Dendritic cell treated with granulocyte-macrophage colony-stimulating factor and Interleukin-4, amounts not matched to agents 40 ng/mL and 50 ng/mL, for 4 days (primary cell): ENCODE data around the gene YJEFN3.

Experiments used
- H3K27ac Mint-ChIP-seq: one replicate; pipeline ENCODE4 v1.8.0; 2022; ENCODE audit warnings: mild to moderate bottlenecking, mixed read lengths
- H3K27me3 Mint-ChIP-seq: one replicate; pipeline ENCODE4 v1.8.0; 2022; ENCODE audit warnings: mild to moderate bottlenecking, mixed read lengths
- H3K36me3 Mint-ChIP-seq: one replicate; pipeline ENCODE4 v1.8.0; 2022; ENCODE audit warnings: low read depth, mixed read lengths
- H3K4me1 Mint-ChIP-seq: one replicate; pipeline ENCODE4 v1.8.0; 2022; ENCODE audit warnings: low read depth, mixed read lengths
- H3K4me3 Mint-ChIP-seq: one replicate; pipeline ENCODE4 v1.8.0; 2022; ENCODE audit warnings: mild to moderate bottlenecking, moderate library complexity, mixed read lengths
- H3K9me3 Mint-ChIP-seq: one replicate; pipeline ENCODE4 v1.8.0; 2022; ENCODE audit warnings: mixed read lengths
- intact Hi-C: fragments of 100-400 bp; cut with micrococcal nuclease; formaldehyde crosslinking; loops from one replicate; pipeline ENCODE4 v1.15.0; 2022

The YJEFN3 gene

DNA sequence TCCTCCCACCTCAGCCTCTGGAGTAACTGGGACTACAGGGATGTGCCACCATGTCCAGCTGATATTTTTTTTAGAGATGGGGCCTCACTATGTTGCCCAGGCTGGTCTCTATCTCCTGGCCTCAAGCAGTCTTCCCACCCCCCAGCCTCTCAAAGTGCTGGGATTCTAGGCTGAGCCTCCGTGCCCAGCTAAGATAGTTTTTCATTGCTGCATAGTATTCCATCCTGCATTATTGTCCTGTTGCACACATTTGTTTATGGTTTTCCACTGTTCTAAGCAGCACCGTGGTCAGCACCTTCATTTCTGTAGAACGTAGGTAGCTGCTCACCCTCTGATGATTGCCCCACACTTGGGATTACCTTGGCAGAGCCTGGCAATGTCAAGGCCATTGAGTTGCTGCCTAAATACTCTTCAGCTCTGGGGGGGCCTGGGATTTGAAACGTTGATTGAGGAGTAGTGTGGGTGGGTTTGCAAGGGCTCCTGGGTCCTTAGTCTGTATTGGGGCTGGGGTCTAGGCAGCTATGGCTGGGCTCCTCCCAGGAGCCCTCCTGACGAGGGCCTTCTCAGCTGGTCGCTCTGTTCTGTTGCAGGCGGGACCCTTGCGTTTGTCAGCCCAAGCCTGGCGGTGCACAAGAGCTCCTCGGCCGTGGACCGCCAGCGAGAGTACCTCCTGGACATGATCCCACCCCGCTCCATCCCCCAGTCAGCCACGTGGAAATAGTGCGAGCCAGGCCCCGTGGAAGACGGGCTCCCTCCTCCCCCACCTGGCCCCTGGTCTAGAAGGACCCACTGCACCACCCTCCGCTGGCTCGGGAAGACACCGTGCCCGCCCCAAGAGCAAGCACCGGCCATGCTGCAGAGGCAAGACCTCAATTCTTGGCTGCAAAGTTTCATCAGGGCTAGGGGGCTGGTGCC, 23.7 kb upstream of the YJEFN3 start:
- Mint-ChIP-seq H3K9me3 (no peaks in the 10 kb centered on the region), H3K4me3 (no peak overlapping the region), H3K27ac (no peak overlapping the region), H3K36me3 (peaks cover 83% of the 10 kb centered on the region), H3K27me3 (no peaks in the 10 kb centered on the region), H3K4me1 (no peaks in the 10 kb centered on the region)
- intact Hi-C loops: no loop called here

- Mint-ChIP-seq H3K36me3 (peaks cover 75% of the 10 kb centered on the region), H3K27ac (no peak overlapping the region), H3K9me3 (no peaks in the 10 kb centered on the region), H3K4me1 (no peaks in the 10 kb centered on the region), H3K27me3 (no peaks in the 10 kb centered on the region), H3K4me3 (no peak overlapping the region)
- intact Hi-C loops: no loop called here
Observed at GRCh38 chr19:19505669-19506326, 22.9 kb upstream of the YJEFN3 start.

- intact Hi-C loops: no loop called here
- no peaks in the 10 kb centered on the region for H3K27me3 Mint-ChIP-seq
- no peak overlapping the region for H3K27ac Mint-ChIP-seq
- H3K4me1 Mint-ChIP-seq: no peaks in the 10 kb centered on the region
- no peak overlapping the region for H3K4me3 Mint-ChIP-seq
- H3K9me3 Mint-ChIP-seq: no peaks in the 10 kb centered on the region
- H3K36me3 Mint-ChIP-seq: peaks cover 67% of the 10 kb centered on the region
Observed at GRCh38 chr19:19506592-19506991, 22.1 kb upstream of the YJEFN3 start.

- H3K9me3 Mint-ChIP-seq: no peaks in the 10 kb centered on the region
- no peaks in the 10 kb centered on the region for H3K4me1 Mint-ChIP-seq
Observed at GRCh38 chr19:19507354-19507753, 21.4 kb upstream of the YJEFN3 start.

GRCh38 chr19:19508217-19508616, 20.5 kb upstream of the YJEFN3 start:
- Mint-ChIP-seq H3K4me3 (no peak overlapping the region), H3K27ac (no peak overlapping the region)
- intact Hi-C loops: no loop called here

More at GRCh38 chr19:19507354-19507753, 21.4 kb upstream of the YJEFN3 start:
- intact Hi-C loops: no loop called here
- Mint-ChIP-seq H3K4me3 (no peak overlapping the region), H3K36me3 (peaks cover 60% of the 10 kb centered on the region), H3K27ac (no peak overlapping the region), H3K27me3 (no peaks in the 10 kb centered on the region)

GRCh38 chr19:19510432-19510831, 18.3 kb upstream of the YJEFN3 start:
- intact Hi-C loops: no loop called here
- Mint-ChIP-seq H3K27ac (no peak overlapping the region), H3K4me3 (no peak overlapping the region), H3K27me3 (peaks cover 7% of the 10 kb centered on the region), H3K9me3 (peaks cover 10% of the 10 kb centered on the region), H3K4me1 (no peaks in the 10 kb centered on the region), H3K36me3 (peaks cover 38% of the 10 kb centered on the region)

More at GRCh38 chr19:19508217-19508616, 20.5 kb upstream of the YJEFN3 start:
- H3K9me3 Mint-ChIP-seq: no peaks in the 10 kb centered on the region
- H3K36me3 Mint-ChIP-seq: peaks cover 51% of the 10 kb centered on the region
- no peaks in the 10 kb centered on the region for H3K27me3 Mint-ChIP-seq
- H3K4me1 Mint-ChIP-seq: no peaks in the 10 kb centered on the region

DNA sequence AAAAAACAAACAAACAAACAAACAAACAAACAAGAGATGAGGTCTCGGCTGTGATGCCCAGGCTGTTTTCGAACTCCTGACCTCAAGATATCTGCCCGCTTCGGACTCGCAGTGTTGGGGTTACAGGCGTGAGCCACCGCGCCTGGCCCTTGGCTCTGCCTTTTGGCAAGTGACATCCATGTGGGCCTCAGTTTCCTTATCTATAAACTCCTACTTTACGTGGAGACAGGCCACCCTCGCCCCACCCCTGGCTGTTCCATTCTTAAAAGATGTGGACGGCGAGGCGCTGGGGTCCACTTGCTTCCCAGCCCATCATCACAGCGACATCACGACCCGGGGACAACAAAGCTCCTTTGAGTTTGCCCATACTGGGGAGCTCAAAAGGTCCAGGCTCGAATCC, 15.0 kb upstream of the YJEFN3 start:
- H3K27ac Mint-ChIP-seq: no peak overlapping the region
- peaks cover 5% of the 10 kb centered on the region for H3K4me1 Mint-ChIP-seq
- peaks cover 10% of the 10 kb centered on the region for H3K9me3 Mint-ChIP-seq
- H3K4me3 Mint-ChIP-seq: no peak overlapping the region
- H3K36me3 Mint-ChIP-seq: peaks cover 22% of the 10 kb centered on the region
- peaks cover 8% of the 10 kb centered on the region for H3K27me3 Mint-ChIP-seq
- intact Hi-C loops: no loop called here

DNA sequence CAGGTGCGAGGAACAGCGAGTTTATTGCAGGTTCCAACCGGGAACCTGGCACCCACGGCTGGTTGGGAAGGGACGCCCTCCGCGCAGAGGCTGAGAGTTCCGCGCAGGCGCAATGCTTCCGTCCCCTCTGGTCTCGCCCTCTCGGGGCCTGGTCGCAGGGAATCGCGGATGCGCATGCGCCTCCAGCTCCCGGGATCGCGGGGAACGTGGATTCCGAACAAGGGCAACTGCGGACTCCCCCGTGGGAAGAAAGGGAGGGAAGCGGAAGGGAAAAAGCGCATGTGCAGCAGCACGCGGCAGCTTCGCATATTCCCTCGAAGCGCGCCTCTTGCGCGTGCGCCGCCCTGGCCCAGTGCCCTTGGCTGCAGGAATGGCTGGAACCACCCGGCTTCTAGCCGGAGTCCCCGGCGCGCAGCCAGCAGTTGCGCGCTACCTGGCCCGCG, 14.5 kb upstream of the YJEFN3 start:
- peak overlapping the region; percentile 13 for H3K4me3 Mint-ChIP-seq
- peaks cover 10% of the 10 kb centered on the region for H3K9me3 Mint-ChIP-seq
- peaks cover 27% of the 10 kb centered on the region for H3K36me3 Mint-ChIP-seq
- H3K4me1 Mint-ChIP-seq: peaks cover 8% of the 10 kb centered on the region
- H3K27me3 Mint-ChIP-seq: peaks cover 8% of the 10 kb centered on the region
- no peak overlapping the region for H3K27ac Mint-ChIP-seq
- intact Hi-C loops: no loop called here

GRCh38 chr19:19514881-19515641, 13.7 kb upstream of the YJEFN3 start, which contains the start of gene TSSK6:
Gene TSSK6, minus strand, starts transcription at chr19:19515548. Its CDS starts 121 bp downstream, at chr19:19515427.
- Mint-ChIP-seq H3K27me3 (peaks cover 8% of the 10 kb centered on the region), H3K27ac (peak within 1 kb of the TSS; percentile 96), H3K36me3 (peaks cover 35% of the 10 kb centered on the region), H3K9me3 (peaks cover 10% of the 10 kb centered on the region), H3K4me1 (peaks cover 16% of the 10 kb centered on the region), H3K4me3 (peak within 1 kb of the TSS; percentile 90)
- intact Hi-C loops: no loop called here

DNA sequence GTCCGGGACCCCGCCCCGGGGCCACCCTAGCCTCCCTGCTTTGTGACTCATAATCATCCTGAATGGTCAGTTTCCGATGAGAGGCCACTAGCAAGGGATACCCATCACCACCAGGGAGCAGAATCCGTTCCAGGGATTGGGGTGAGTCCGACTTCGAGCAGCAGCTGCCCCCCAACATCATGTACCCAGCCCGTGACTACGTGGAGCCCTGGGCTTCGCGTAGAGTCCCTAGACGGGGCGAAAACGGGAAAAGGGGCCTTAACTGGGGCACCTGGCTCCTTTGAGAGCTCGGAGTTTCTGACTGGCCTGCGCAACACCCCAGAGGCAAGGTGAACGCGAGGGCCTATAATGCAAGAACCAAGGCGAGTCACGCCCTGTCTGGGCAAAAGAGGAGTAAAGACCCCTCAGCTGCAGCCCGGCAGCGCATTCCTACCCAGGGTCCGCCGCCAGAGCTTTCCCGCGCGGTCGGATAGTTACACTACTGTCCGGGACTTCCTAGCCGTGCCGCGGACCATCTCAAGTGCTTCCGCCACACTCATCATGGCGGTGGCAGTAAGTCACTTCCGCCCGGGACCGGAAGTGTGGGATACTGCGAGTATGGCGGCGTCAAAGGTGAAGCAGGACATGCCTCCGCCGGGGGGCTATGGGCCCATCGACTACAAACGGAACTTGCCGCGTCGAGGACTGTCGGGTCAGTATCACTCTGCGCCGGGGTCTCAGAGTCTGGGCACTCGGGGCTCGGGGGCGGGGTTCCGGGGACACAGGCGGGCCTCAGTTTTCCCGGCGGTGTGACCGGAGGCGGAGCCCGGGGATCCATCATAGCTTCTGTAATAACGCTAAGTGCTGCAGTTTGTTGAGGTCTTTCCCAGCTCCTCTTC, 12.8 kb upstream of the YJEFN3 start, which contains the start of gene NDUFA13:
NDUFA13 (plus strand) TSS at position 584 of the 878 bp plus-strand sequence; CDS start at position 598, 14 bp downstream.
- peaks cover 10% of the 10 kb centered on the region for H3K9me3 Mint-ChIP-seq
- H3K4me1 Mint-ChIP-seq: peaks cover 24% of the 10 kb centered on the region
- peak within 1 kb of the TSS; percentile 90 for H3K4me3 Mint-ChIP-seq
- H3K36me3 Mint-ChIP-seq: peaks cover 43% of the 10 kb centered on the region
- H3K27ac Mint-ChIP-seq: peak within 1 kb of the TSS; percentile 96
- intact Hi-C loops: no loop called here
- peaks cover 8% of the 10 kb centered on the region for H3K27me3 Mint-ChIP-seq

DNA sequence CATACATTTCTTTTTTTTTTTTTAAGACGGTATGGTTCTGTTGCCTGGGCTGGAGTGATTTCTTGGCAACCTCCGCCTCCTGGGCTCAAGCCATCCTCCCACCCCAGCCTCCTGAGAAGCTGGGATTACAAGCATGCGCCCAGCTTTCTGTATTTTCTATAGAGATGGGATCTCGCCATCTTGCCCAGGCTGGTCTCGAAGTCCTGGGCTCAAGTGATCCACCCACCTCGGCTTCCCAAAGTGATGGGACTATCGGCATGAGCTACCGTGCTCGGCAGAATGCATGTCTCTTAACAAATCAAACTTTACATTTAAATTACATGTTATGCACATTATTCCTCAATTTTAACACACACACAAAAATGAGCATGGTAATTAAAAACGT, 11.5 kb upstream of the YJEFN3 start:
- H3K27me3 Mint-ChIP-seq: peaks cover 8% of the 10 kb centered on the region
- H3K4me3 Mint-ChIP-seq: peak overlapping the region; percentile 17
- peaks cover 26% of the 10 kb centered on the region for H3K4me1 Mint-ChIP-seq
- peaks cover 54% of the 10 kb centered on the region for H3K36me3 Mint-ChIP-seq
- no peak overlapping the region for H3K27ac Mint-ChIP-seq
- intact Hi-C loops: no loop called here
- H3K9me3 Mint-ChIP-seq: peaks cover 10% of the 10 kb centered on the region

- Mint-ChIP-seq H3K4me1 (peaks cover 26% of the 10 kb centered on the region), H3K27me3 (no peaks in the 10 kb centered on the region), H3K4me3 (no peak overlapping the region), H3K9me3 (no peaks in the 10 kb centered on the region), H3K36me3 (peaks cover 69% of the 10 kb centered on the region), H3K27ac (no peak overlapping the region)
- intact Hi-C loops: no loop called here
Observed at GRCh38 chr19:19520989-19521388, 7.7 kb upstream of the YJEFN3 start.

DNA sequence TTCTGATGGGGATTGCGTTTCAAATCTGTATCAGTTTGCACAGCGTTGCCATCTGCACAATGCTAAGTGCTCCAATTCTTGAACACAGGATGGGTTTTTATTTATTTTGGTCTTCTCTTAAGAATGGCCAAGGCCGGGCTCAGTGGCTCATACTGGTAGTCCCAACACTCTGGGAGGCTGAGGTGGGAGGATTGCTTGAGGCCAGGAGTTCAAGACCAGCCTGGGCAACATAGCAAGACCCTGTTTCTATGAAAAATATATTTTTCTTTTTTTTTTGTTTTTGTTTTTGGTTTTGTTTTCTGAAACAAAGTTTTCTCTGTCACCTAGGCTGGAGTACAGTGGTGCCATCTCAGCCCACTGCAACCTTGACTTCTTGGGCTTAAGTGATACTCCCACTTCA, 5.5 kb upstream of the YJEFN3 start:
- peaks cover 84% of the 10 kb centered on the region for H3K36me3 Mint-ChIP-seq
- H3K4me1 Mint-ChIP-seq: peaks cover 23% of the 10 kb centered on the region
- intact Hi-C loops: no loop called here
- no peaks in the 10 kb centered on the region for H3K9me3 Mint-ChIP-seq
- no peaks in the 10 kb centered on the region for H3K27me3 Mint-ChIP-seq
- no peak overlapping the region for H3K27ac Mint-ChIP-seq
- no peak overlapping the region for H3K4me3 Mint-ChIP-seq
